Measurements from ENCODE around the gene FOCAD. TPM values are rescaled to one million over a fixed set of nuclear protein-coding genes. Genes with fewer than 3 reads are reported as not detected.
"Not testable (repeated sequence)": the region's sequence is repeated elsewhere in the genome, so short reads cannot be mapped to it uniquely, and the experiment has no call there.

Gene FOCAD
- total RNA-seq, 1 experiment from 2014 or later, result 23.8 TPM

DNA sequence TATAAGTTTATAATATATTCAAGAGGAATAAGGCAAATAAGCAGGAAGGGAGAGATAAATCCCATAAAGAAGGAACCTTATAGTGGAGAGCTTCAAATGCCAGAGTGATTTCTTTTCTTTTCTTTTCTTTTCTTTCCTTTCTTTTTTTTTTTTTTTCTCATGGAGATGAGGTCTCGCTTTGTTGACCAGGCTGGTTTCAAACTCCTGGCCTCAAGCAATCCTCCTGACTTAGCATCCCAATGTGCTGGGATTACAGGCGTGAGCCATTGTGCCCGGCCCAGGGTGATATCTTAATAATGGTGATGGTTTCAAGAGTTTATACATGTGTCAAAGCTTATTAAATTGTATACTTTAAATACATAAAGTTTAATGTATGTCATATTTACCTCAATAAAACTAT lies 19.6 kb upstream of the FOCAD start:
- intact Hi-C loops (cut with micrococcal nuclease; ENCODE audit: unreplicated experiment), result no loop called here
- H3K27ac Mint-ChIP-seq (ENCODE audit: unreplicated experiment), result no peak overlapping the region
- no peaks in the 10 kb centered on the region for H3K9me3 Mint-ChIP-seq (ENCODE audit: low read depth, unreplicated experiment)
- no peaks in the 10 kb centered on the region for H3K36me3 Mint-ChIP-seq (ENCODE audit: insufficient read depth, unreplicated experiment)
- no peaks in the 10 kb centered on the region for H3K27me3 Mint-ChIP-seq (ENCODE audit: unreplicated experiment)
- BruUV-seq (replicated peaks), result no TSS peak
- TF ChIP-seq, protein P1, sequence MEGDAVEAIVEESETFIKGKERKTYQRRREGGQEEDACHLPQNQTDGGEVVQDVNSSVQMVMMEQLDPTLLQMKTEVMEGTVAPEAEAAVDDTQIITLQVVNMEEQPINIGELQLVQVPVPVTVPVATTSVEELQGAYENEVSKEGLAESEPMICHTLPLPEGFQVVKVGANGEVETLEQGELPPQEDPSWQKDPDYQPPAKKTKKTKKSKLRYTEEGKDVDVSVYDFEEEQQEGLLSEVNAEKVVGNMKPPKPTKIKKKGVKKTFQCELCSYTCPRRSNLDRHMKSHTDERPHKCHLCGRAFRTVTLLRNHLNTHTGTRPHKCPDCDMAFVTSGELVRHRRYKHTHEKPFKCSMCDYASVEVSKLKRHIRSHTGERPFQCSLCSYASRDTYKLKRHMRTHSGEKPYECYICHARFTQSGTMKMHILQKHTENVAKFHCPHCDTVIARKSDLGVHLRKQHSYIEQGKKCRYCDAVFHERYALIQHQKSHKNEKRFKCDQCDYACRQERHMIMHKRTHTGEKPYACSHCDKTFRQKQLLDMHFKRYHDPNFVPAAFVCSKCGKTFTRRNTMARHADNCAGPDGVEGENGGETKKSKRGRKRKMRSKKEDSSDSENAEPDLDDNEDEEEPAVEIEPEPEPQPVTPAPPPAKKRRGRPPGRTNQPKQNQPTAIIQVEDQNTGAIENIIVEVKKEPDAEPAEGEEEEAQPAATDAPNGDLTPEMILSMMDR (IDR thresholded peaks at IDR 0.05; ENCODE audit: unreplicated experiment), result no peak
- H3K4me1 Mint-ChIP-seq (ENCODE audit: low read depth, unreplicated experiment), result no peaks in the 10 kb centered on the region
- no peak for DNase-seq
- no peak overlapping the region for H3K4me3 Mint-ChIP-seq (ENCODE audit: low read depth, unreplicated experiment)
- CTCF ChIA-PET, result interaction anchor here (0.6 kb wide), 1 partner anchor 85 kb away, joined by 3 read pairs; no protein-coding TSS in a partner anchor

DNA sequence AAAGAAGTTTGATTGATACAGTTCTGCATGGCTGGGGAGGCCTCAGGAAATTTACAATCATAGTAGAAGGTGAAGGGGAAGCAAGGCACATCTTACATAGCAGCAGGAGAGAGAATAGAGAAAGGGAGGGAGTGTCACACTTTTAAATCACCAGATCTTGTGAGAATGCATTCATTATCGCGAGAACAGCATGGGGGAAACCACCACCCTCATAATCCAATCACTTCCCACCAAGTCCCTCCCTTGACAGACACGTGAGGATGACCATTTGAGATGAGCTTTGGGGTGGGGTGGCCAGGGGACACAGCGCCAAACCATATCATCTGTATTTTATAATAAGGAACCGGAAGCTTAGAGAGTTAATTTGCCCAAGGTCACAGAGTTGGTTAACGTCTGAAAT lies 13.7 kb upstream of the FOCAD start:
- Mint-ChIP-seq H3K27ac (ENCODE audit: unreplicated experiment) (no peak overlapping the region), H3K36me3 (ENCODE audit: insufficient read depth, unreplicated experiment) (no peaks in the 10 kb centered on the region), H3K4me1 (ENCODE audit: low read depth, unreplicated experiment) (no peaks in the 10 kb centered on the region), H3K9me3 (ENCODE audit: low read depth, unreplicated experiment) (no peaks in the 10 kb centered on the region), H3K4me3 (ENCODE audit: low read depth, unreplicated experiment) (no peak overlapping the region), H3K27me3 (ENCODE audit: unreplicated experiment) (no peaks in the 10 kb centered on the region)
- CTCF ChIA-PET, result no interaction called here
- no peak for DNase-seq
- intact Hi-C loops (cut with micrococcal nuclease; ENCODE audit: unreplicated experiment), result no loop called here
- no TSS peak for BruUV-seq (replicated peaks)
- TF ChIP-seq, protein P1 (IDR thresholded peaks at IDR 0.05; ENCODE audit: unreplicated experiment), result no peak

DNA sequence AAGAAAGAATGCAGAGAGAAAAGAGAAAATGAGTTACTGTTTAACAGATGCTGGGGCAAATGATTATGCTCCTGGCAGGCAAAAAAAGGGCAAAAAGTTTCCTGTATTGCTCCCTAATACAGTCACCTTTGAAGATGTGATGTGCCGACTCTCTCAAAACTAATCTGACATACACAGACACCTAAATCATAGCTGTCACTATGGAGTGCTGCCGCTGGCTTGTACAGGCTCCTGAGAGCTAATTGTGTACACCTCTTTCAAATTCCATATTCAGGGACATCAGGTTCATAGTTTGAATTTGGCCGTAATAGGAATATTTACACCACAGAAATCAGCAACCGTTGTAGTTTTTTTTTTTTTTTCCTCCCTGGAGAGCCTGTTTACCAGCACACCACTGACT lies 12.4 kb upstream of the FOCAD start:
- intact Hi-C loops (cut with micrococcal nuclease; ENCODE audit: unreplicated experiment), result no loop called here
- no peaks in the 10 kb centered on the region for H3K9me3 Mint-ChIP-seq (ENCODE audit: low read depth, unreplicated experiment)
- H3K4me3 Mint-ChIP-seq (ENCODE audit: low read depth, unreplicated experiment), result no peak overlapping the region
- no peaks in the 10 kb centered on the region for H3K27me3 Mint-ChIP-seq (ENCODE audit: unreplicated experiment)
- TF ChIP-seq, protein P1 (IDR thresholded peaks at IDR 0.05; ENCODE audit: unreplicated experiment), result no peak
- no peaks in the 10 kb centered on the region for H3K4me1 Mint-ChIP-seq (ENCODE audit: low read depth, unreplicated experiment)
- no peaks in the 10 kb centered on the region for H3K36me3 Mint-ChIP-seq (ENCODE audit: insufficient read depth, unreplicated experiment)
- BruUV-seq (replicated peaks), result no TSS peak
- DNase-seq, result no peak
- CTCF ChIA-PET, result no interaction called here
- H3K27ac Mint-ChIP-seq (ENCODE audit: unreplicated experiment), result no peak overlapping the region

DNA sequence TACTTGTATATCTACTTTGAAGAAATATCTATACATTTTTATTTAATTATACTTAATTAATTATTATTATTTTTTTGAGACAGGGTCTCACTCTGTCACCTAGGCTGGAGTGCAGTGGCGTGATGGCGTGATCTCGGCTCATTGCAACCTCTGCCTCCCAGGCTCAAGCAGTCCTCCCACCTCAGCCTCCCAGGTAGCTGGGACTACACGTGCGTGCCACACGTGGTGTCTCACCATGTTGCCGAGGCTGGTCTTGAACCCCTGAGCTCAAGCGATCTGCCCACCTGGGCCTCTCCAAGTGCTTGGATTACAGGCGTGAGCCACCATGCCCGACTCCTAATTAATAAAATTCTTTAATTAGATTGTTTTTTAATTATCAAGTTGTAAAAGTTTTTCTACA lies 10.5 kb upstream of the FOCAD start:
- H3K4me3 Mint-ChIP-seq (ENCODE audit: low read depth, unreplicated experiment); H3K27ac Mint-ChIP-seq (ENCODE audit: unreplicated experiment); CTCF ChIA-PET; intact Hi-C loops (cut with micrococcal nuclease; ENCODE audit: unreplicated experiment); BruUV-seq (replicated peaks); H3K9me3 Mint-ChIP-seq (ENCODE audit: low read depth, unreplicated experiment); H3K36me3 Mint-ChIP-seq (ENCODE audit: insufficient read depth, unreplicated experiment); H3K27me3 Mint-ChIP-seq (ENCODE audit: unreplicated experiment); DNase-seq; H3K4me1 Mint-ChIP-seq (ENCODE audit: low read depth, unreplicated experiment): not testable (repeated sequence)

DNA sequence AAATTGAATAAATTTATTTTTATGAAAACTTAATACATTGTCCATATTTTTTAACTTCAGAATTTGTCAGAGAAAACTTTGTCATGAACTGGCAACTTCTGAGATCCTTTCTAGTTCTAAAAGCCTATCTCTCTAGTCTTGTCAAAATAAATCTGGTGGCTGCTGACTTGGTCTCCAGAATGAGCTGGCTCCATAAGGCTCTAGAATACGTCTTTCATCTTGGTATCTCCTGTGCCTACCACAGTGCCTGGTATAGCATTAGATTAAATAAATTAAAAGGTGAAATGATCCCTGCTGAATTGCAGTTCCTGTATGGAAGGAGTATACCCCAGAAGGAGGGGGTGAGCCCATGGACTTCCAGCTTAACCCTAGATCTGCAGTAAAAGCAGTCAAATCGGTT lies 2.6 kb upstream of the FOCAD start:
- BruUV-seq (replicated peaks), result no TSS peak
- H3K36me3 Mint-ChIP-seq (ENCODE audit: insufficient read depth, unreplicated experiment), result peaks cover 23% of the 10 kb centered on the region
- CTCF ChIA-PET, result no interaction called here
- H3K4me3 Mint-ChIP-seq (ENCODE audit: low read depth, unreplicated experiment), result no peak overlapping the region
- intact Hi-C loops (cut with micrococcal nuclease; ENCODE audit: unreplicated experiment), result loop anchor here (10.0 kb wide), 1 partner anchor 327 kb away; no protein-coding TSS in a partner anchor
- H3K4me1 Mint-ChIP-seq (ENCODE audit: low read depth, unreplicated experiment), result peaks cover 11% of the 10 kb centered on the region
- H3K27ac Mint-ChIP-seq (ENCODE audit: unreplicated experiment), result no peak overlapping the region
- no peaks in the 10 kb centered on the region for H3K9me3 Mint-ChIP-seq (ENCODE audit: low read depth, unreplicated experiment)
- no peak for DNase-seq
- no peaks in the 10 kb centered on the region for H3K27me3 Mint-ChIP-seq (ENCODE audit: unreplicated experiment)
- TF ChIP-seq, protein P1 (IDR thresholded peaks at IDR 0.05; ENCODE audit: unreplicated experiment), result no peak

All from Calu3 (cell line).